Rectal smooth muscle tissue (tissue), 1 donor: ENCODE data around the gene COA6.
"Not testable (repeated sequence)": the region's sequence is repeated elsewhere in the genome, so short reads cannot be mapped to it uniquely, and the experiment has no call there.

Source experiments
- H3K27ac ChIP-seq: one replicate; pipeline ENCODE4 v1.7.0; 2013; ENCODE audit warnings: low read depth, low read length, inconsistent platforms
- H3K27me3 ChIP-seq: one replicate; pipeline ENCODE4 v1.7.0; 2013; ENCODE audit warnings: low read length; ENCODE audit not compliant: control insufficient read depth, insufficient read depth
- H3K36me3 ChIP-seq: one replicate; pipeline ENCODE4 v1.7.0; 2013; ENCODE audit warnings: low read length; ENCODE audit not compliant: control insufficient read depth, insufficient read depth
- H3K4me1 ChIP-seq: one replicate; pipeline ENCODE4 v1.7.0; 2013; ENCODE audit warnings: low read length; ENCODE audit not compliant: control insufficient read depth, insufficient read depth
- H3K4me3 ChIP-seq: one replicate; pipeline ENCODE4 v1.7.0; 2013; ENCODE audit warnings: low read length
- H3K9ac ChIP-seq: one replicate; pipeline ENCODE4 v1.7.0; 2013; ENCODE audit warnings: low read length

Gene COA6

GRCh38 chr1:234375672-234376071 lies 2.4 kb downstream of the COA6 start:
- Histone ChIP-seq H3K27me3 (no peaks in the 10 kb centered on the region), H3K27ac (no peak overlapping the region), H3K4me3 (no peak overlapping the region), H3K4me1 (peaks cover 11% of the 10 kb centered on the region), H3K36me3 (peaks cover 8% of the 10 kb centered on the region), H3K9ac (no peak overlapping the region)

GRCh38 chr1:234379591-234380109 lies 6.4 kb downstream of the COA6 start:
- not testable (repeated sequence) for H3K4me3 ChIP-seq, H3K36me3 ChIP-seq, H3K9ac ChIP-seq

GRCh38 chr1:234381699-234382555 lies 8.7 kb downstream of the COA6 start:
- peaks cover 3% of the 10 kb centered on the region for H3K36me3 ChIP-seq
- H3K4me1 ChIP-seq: no peaks in the 10 kb centered on the region
- no peak overlapping the region for H3K9ac ChIP-seq
- H3K4me3 ChIP-seq: no peak overlapping the region
- H3K27me3 ChIP-seq: no peaks in the 10 kb centered on the region
- no peak overlapping the region for H3K27ac ChIP-seq

More at GRCh38 chr1:234379591-234380109, 6.4 kb downstream of the COA6 start:
- H3K27me3 ChIP-seq, H3K4me1 ChIP-seq, H3K27ac ChIP-seq: not testable (repeated sequence)

- Histone ChIP-seq H3K27ac (no peak overlapping the region), H3K27me3 (no peaks in the 10 kb centered on the region), H3K36me3 (peaks cover 3% of the 10 kb centered on the region), H3K9ac (no peak overlapping the region), H3K4me3 (no peak overlapping the region), H3K4me1 (no peaks in the 10 kb centered on the region)
Observed at GRCh38 chr1:234386122-234386521, 12.9 kb downstream of the COA6 start.

- H3K27me3 ChIP-seq: no peaks in the 10 kb centered on the region
- peaks cover 6% of the 10 kb centered on the region for H3K36me3 ChIP-seq
- no peak overlapping the region for H3K27ac ChIP-seq
- H3K4me1 ChIP-seq: no peaks in the 10 kb centered on the region
- no peak overlapping the region for H3K9ac ChIP-seq
- H3K4me3 ChIP-seq: no peak overlapping the region
Observed at GRCh38 chr1:234388094-234388493, 14.8 kb downstream of the COA6 start.

- Histone ChIP-seq H3K4me3 (no peak overlapping the region), H3K9ac (no peak overlapping the region), H3K27me3 (no peaks in the 10 kb centered on the region), H3K27ac (no peak overlapping the region), H3K4me1 (no peaks in the 10 kb centered on the region), H3K36me3 (peaks cover 9% of the 10 kb centered on the region)
Observed at GRCh38 chr1:234393190-234393589, 19.9 kb downstream of the COA6 start.

- Histone ChIP-seq H3K9ac (no peak overlapping the region), H3K4me3 (no peak overlapping the region), H3K27ac (no peak overlapping the region), H3K4me1 (no peaks in the 10 kb centered on the region), H3K36me3 (peaks cover 9% of the 10 kb centered on the region), H3K27me3 (no peaks in the 10 kb centered on the region)
Observed at GRCh38 chr1:234395297-234395696, 22.0 kb downstream of the COA6 start.

GRCh38 chr1:234396092-234396491 lies 22.8 kb downstream of the COA6 start:
- H3K4me3 ChIP-seq: no peak overlapping the region
- H3K36me3 ChIP-seq: peaks cover 6% of the 10 kb centered on the region
- no peaks in the 10 kb centered on the region for H3K4me1 ChIP-seq

GRCh38 chr1:234396871-234397270 lies 23.6 kb downstream of the COA6 start:
- Histone ChIP-seq H3K27ac (no peak overlapping the region), H3K4me3 (no peak overlapping the region), H3K36me3 (peaks cover 5% of the 10 kb centered on the region), H3K9ac (no peak overlapping the region), H3K27me3 (no peaks in the 10 kb centered on the region), H3K4me1 (no peaks in the 10 kb centered on the region)

More at GRCh38 chr1:234396092-234396491, 22.8 kb downstream of the COA6 start:
- H3K27ac ChIP-seq: no peak overlapping the region
- no peak overlapping the region for H3K9ac ChIP-seq
- no peaks in the 10 kb centered on the region for H3K27me3 ChIP-seq

- H3K27me3 ChIP-seq: no peaks in the 10 kb centered on the region
- no peaks in the 10 kb centered on the region for H3K4me1 ChIP-seq
- peaks cover 3% of the 10 kb centered on the region for H3K36me3 ChIP-seq
- no peak overlapping the region for H3K9ac ChIP-seq
- H3K27ac ChIP-seq: no peak overlapping the region
- H3K4me3 ChIP-seq: no peak overlapping the region
Observed at GRCh38 chr1:234397732-234398131, 24.5 kb downstream of the COA6 start.

GRCh38 chr1:234398849-234399381 lies 25.7 kb downstream of the COA6 start:
- H3K36me3 ChIP-seq: no peaks in the 10 kb centered on the region
- no peak overlapping the region for H3K9ac ChIP-seq
- no peaks in the 10 kb centered on the region for H3K4me1 ChIP-seq
- no peak overlapping the region for H3K4me3 ChIP-seq
- H3K27ac ChIP-seq: no peak overlapping the region
- no peaks in the 10 kb centered on the region for H3K27me3 ChIP-seq

GRCh38 chr1:234399515-234399914 lies 26.3 kb downstream of the COA6 start:
- not testable (repeated sequence) for H3K36me3 ChIP-seq, H3K9ac ChIP-seq, H3K27me3 ChIP-seq, H3K4me3 ChIP-seq, H3K4me1 ChIP-seq, H3K27ac ChIP-seq

GRCh38 chr1:234400773-234401172 lies 27.5 kb downstream of the COA6 start:
- no peak overlapping the region for H3K27ac ChIP-seq
- no peaks in the 10 kb centered on the region for H3K27me3 ChIP-seq
- H3K9ac ChIP-seq: no peak overlapping the region
- H3K36me3 ChIP-seq: peaks cover 6% of the 10 kb centered on the region
- H3K4me3 ChIP-seq: no peak overlapping the region
- H3K4me1 ChIP-seq: no peaks in the 10 kb centered on the region
